Measurements from ENCODE around the gene PLXNA2. TPM values are rescaled to one million over a fixed set of nuclear protein-coding genes. Genes with fewer than 3 reads are reported as not detected.
A peak's percentile ranks its signal among the peaks of the same experiment; 100 is the strongest.

PLXNA2 gene
- total and polyA plus RNA-seq, 2 of the 13 experiments (the other 11 are each of a cell fraction or from before 2014, with no cell fraction given): 1.1 to 2.1 TPM

- no peak for TF ChIP-seq MEIS1 (CRISPR knock-in tag; IDR thresholded peaks at IDR 0.05; ENCODE audit: borderline replicate concordance)
- no peak for TF ChIP-seq ZNF530 (CRISPR knock-in tag; IDR thresholded peaks at IDR 0.05; ENCODE audit: low read depth)
- no peak for TF ChIP-seq HNRNPLL (IDR thresholded peaks at IDR 0.05; ENCODE audit: low read depth, low read length, poor library complexity, severe bottlenecking)
- TF ChIP-seq ZNF564 (CRISPR knock-in tag; IDR thresholded peaks at IDR 0.05): no peak
- peak; percentile 32; the same call in 1 of the 2 replicates for TF ChIP-seq GFI1 (CRISPR knock-in tag; IDR thresholded peaks at IDR 0.05; ENCODE audit: borderline replicate concordance)
- TF ChIP-seq ZHX1 (CRISPR knock-in tag; IDR thresholded peaks at IDR 0.05; ENCODE audit: low read depth): no peak
- peak; percentile 98 for TF ChIP-seq ZNF263 (CRISPR knock-in tag; IDR thresholded peaks at IDR 0.05)
- TF ChIP-seq BHLHE40 (IDR thresholded peaks at IDR 0.05; ENCODE audit: low read length): no peak
- no peak for TF ChIP-seq SIN3B (IDR thresholded peaks at IDR 0.05; ENCODE audit: low read length)
- no peak for TF ChIP-seq SCMH1 (CRISPR knock-in tag; IDR thresholded peaks at IDR 0.05; ENCODE audit: borderline replicate concordance)
- TF ChIP-seq JARID2 (CRISPR knock-in tag; IDR thresholded peaks at IDR 0.05; ENCODE audit: insufficient replicate concordance): no peak
- 0 out of 2 replicates have a peak, but pooled peaks have one; percentile 43 for TF ChIP-seq NCOR1 (IDR thresholded peaks at IDR 0.05; ENCODE audit: borderline replicate concordance, low read length)
- TF ChIP-seq TAF1 (CRISPR knock-in tag; IDR thresholded peaks at IDR 0.05): 0 out of 2 replicates have a peak, but pooled peaks have one; percentile 17
- TF ChIP-seq GTF3A (CRISPR knock-in tag; conservative IDR thresholded peaks at IDR 0.05): no peak
Observed at GRCh38 chr1:208158640-208159554, 85.3 kb downstream of the PLXNA2 start (continued).

Measured in HepG2 (cell line).